HG03457 (cell line): ENCODE data around the gene NOL4L.

Source experiments
- ATAC-seq: cut with Tn5 transposase; IDR thresholded peaks from one replicate; pipeline ENCODE4 v1.9.1; 2021; ENCODE audit warnings: moderate number of reproducible peaks; ENCODE audit not compliant: unreplicated experiment

NOL4L gene

DNA sequence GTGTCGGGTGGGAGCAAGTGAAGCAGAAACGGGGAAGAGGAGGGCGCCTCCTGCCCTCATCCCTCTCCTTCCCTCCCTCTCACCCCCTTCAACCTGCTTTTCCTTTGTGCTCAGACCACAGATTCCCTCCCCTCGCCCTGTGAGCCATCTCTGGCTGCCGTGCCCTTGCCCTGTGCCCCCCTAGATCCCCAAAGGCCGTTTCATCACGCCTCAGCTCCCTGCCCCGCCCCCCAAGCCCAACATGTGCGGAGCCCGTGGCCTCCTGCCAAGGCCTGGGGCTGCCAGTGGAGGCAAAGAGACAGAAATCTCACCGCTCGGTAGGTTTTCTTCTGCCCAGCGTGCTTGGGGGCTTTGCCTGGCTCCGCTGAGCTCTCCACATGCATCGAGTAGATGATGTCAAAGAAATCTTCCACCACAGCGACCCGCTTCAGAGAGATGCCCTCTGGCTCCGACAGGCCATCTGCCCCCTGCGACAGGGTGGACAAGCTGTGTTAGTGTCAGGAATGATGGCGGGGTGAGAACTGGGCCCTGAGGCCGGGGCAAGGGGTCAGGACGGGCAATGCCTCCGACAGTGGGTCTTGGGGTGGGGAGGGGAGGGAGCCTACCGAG is 57.6 kb downstream of the NOL4L start:
- no peak for ATAC-seq

DNA sequence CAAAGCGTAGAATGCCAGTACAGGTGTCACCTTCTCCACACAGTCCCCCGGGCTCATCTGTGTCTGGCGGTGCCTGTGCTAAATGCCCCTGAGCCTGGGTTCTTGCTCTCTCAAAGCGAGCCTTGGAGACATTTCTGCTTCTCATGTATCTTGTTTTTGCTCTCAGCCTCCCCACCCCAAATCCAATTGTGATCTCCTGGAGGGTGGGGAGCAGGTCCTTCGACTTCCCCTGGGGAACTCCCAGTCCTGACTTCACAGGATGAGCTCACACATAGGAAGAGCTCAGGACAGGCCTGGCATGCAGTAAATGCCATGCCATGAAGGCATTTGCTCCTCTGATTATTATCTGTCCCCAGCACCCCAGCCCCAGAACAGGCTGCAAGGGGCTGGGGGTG is 58.1 kb downstream of the NOL4L start:
- no peak for ATAC-seq

DNA sequence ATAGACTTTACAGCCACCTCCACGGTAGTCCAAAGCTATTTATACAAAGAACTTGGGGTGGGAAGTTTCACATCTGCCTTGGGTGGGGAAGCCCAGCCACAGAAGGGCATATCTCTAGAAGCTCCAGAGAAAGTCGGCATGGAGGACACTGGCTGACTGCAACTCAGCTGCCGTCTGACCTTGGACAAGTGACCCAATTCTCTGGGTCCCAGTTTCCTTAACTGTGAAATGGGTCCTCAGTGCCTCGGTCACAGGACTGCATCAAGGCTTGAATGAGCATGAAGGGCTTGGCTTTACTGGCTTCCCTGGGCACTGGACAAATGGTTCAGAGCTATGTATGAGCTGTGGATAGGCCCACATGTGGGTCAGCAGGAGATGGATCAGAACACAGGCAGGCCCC is 58.6 kb downstream of the NOL4L start:
- ATAC-seq: no peak

DNA sequence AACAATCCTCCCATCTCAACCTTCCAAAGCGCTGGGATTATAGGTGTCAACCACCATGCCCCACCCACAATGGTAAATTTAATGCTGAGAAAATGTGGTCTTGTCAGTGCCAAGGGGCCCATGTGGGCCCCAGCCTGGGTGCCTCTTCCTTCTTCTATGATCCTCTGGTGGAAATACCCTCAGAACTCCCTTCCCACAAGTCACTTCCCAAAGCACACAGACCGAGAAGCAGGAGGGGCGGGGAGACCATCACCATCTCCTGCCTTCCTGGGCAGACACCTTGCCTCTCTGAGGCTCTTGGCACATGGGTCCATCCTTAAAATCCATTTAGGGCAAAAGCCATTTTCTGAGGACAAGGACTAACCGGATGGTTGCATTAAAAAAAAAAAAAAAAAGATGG is 59.0 kb downstream of the NOL4L start:
- no peak for ATAC-seq

DNA sequence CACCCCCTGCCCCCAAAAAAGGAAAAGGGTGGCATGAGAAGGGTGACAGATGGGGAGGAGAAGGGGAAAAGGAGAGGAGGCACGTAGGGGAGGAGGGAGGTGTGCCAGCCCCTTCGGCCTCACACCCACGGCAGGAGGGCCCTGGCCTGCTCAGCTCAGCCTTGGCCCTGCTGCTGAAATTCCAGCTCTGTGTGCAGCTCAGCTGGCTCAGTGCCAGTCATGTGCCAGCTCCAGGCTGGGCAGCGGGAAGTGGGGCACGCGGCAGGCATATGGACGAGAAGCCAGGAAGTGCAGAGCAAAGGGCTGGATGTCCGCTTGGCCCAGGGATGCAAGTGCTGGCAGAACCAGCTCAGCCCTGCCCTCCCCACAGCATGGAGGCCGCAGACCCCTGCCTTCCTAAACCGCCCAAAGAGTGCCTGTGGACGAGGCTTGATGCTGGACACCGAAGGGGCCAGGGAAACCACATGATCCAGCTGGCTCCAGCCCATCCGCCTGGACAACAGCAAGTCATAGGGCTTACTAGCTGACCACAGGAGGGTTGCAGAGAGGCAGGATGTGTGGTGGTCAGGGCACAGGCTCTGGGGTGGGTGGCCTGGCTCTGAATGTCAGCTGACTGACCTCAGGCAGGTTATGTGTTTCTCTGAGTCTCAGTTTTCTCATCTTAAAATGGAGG is 60.2 kb downstream of the NOL4L start:
- ATAC-seq: no peak

DNA sequence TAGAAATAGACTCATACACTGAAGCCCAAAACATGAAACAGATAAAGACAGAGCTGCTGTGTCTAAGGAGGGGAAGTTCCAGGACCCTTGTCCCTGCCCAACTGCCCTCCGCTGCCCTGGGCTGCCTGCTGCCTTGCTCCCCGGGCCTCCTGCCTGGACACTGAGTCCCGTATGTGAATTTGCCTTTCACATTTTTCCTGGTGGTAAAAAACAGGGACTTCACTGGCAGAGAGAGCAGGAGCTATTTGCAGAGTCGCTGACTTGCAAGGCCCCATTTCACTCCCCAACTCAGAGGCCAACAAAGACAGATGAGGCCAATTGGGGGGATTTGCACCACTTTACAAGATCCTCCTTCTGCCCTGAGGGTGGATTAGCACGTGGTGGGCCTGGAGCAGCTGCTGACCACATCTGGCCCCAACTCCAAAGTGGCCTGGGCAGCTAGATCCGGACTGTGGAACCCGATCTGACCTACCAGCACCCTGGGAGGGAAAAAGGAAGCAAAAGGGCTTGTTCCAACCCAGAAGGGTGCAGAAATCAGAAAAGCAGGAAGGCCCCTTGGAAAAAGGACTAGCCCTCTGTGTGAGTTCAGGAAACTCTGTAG is 61.4 kb downstream of the NOL4L start:
- ATAC-seq: no peak

DNA sequence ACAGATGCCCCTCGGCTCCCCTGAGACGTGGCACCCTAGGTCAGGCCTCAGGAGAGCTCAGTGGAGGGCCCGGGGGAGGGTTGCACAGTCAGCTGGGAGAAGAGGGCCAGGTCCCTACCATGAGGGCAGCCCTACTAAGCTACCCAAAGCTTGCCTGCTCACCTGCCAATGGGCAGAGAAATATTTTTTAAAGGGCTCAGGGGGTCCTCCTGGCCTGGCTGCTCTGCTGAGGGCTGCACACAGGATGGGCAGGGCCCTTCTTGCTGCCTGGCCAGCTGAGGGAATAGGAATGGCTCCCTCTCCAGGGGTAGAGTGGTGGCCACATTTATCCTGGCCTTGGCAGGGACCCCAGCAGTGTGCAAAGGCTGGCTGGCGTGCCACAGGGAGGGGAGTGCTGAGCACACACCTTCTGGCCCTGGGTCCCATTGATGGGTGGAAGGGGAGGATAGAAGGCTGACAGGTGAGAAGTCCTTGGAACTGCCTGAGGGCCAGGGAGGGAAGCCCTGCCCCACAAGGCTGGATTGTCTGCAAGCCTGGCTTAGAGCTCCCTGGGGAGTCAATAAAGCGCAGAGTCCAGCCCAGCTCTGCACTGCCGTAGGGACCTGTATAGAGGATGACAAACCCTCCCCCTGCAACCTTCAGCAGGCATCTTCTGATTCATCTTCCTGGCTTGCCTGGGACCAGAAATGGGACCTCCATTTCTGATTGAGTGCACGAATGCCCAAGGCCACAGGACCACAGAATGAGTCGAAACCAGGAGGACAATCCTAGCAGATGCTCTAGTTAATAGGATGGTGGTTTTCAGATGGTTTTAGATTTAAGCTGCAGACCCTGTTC is 62.1 kb downstream of the NOL4L start:
- ATAC-seq: no peak

DNA sequence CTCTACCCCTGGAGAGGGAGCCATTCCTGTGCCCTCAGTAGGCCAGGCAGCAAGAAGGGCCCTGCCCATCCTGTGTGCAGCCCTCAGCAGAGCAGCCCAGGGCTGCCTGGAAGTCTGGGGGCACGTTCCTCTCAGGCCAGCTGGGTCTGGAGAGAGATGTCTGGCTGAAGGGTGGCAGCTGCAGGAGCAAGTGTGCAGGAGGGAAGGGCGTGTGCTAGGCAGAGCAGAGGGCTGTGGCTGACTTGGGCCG is 62.7 kb downstream of the NOL4L start:
- ATAC-seq: no peak

DNA sequence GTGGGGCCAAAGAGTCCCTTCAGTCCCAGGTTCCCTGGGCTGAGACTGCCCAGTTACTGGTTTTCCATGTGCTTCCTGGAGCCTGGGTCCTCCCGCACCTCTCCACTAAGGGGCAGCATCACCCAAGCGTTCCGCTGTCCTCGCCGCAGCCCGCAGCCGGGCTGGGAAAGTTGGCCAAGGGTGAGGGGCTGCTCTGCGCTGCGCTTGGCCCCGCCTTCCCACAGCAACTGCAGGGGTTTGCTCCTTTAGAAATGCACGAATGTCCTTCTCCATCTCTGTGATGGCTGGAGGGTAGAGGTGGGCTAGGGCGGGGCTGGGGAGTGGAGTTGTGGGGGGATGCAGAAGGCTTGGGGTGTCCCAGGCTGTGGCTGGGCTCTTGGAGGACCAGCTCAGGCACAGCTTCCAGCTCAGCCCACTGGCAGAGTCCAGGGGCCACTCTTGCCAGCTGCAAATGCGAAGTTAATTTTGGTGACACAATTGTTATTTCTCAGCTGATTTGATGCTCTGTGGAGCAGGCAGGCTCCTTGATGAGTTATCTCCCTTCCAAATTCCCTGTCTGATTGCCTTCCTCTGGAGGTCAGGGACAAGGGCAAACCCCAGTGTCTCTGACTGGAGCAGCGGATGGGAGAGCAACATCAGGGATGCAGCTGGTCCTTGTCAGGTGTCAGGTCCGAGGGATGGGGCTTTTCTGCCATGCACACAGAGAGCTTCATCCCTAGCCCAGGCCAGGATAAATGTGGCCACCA is 63.2 kb downstream of the NOL4L start:
- no peak for ATAC-seq

DNA sequence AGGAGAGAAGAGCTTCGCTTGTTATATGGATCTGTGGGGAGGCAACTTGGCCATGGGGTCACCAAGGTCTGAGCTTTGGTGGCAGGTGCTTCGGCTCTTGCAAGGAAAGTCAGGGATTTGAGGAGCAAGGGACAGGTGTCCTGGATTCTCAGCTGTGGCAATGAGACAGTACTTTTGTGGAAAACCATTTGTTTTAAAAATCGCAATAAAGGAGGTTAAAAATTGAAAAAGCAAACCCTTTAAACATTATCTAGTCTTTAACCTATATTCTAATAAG is 64.3 kb downstream of the NOL4L start:
- ATAC-seq: no peak

DNA sequence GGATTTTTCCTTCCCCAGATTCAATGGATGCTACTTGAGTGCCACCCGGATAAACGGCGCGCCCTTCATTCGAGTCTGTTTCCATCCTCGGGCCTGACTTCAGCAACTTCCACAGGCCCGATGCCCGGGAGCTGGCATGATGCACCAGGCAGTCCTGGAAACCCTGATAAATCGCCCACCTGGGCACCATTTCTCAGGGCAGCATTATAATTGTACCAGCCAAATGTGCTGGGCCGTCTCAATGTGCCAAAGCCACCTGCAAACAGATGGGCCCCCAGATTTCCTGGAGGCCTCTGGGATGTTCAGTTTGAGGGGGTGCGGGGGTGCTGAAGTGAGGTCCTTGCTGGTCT is 65.8 kb downstream of the NOL4L start:
- ATAC-seq: no peak

DNA sequence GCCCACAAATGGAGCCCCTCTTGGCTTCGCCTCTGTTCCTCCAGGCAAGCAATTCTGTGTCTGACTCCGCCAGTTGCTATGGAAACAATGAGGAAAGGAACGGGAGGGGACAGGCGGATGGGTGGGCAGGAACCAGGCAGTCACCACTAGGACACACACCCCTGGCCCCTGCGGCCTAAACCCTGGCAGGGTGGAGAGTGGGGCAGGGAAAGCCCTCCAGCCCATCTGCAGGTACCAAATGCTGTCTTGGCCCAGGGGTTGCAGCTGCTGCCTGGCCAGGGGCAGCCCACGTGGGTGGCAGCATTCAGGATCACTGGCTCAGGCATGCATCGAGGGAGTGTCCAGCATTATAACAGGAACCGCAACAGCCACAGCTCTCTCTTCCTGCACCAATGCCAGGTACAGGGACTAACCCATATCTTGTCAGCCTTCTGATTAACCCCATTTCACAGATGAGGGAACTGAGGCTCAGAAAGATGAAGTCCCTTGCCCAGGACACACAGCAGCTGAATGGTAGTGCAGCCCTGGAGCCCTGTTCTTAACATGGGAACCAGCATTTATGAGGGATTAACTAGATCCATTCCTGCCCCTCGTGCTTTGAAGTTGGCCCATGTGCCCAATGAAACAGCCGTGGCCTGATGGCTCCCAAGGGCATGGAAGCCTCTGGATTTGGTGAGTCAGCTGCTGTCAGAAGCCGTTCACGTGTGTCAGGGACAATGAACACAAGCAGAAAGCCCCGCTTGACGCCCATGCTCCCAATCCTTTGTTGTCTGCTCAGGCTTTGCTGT is 66.3 kb downstream of the NOL4L start:
- no peak for ATAC-seq

DNA sequence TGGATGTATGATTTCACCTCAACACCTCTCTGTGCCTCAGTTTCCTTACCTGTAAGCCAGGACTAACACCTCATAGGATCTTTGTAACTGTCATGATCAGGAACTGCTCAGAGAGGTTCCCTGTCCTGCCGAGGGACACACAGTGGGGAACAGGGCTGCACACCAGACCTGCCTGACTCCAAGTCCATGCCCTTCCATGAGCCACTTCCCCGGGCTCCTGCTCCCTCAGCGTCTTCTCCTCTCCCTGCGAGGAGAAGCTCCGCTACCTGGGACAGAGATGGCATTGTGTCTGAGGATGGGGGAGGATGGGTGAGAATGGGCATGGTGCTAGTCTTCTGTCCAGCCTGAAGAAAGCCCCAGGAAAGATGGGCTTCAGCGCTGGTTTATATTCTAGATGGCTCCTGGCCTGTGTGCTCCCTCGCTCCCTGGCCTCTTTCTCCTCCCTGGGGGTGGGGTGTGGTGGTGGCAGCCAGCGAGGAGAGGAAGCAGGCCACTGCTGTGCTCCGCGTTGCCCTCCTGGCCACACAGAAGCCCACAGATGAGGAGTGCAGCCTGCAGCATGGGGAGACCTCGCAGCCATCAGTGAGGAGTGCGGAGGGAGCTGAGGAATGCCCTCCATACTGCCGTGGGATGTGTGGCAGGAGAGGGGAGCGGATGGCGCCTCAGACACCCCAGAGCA is 67.1 kb downstream of the NOL4L start:
- ATAC-seq: no peak

DNA sequence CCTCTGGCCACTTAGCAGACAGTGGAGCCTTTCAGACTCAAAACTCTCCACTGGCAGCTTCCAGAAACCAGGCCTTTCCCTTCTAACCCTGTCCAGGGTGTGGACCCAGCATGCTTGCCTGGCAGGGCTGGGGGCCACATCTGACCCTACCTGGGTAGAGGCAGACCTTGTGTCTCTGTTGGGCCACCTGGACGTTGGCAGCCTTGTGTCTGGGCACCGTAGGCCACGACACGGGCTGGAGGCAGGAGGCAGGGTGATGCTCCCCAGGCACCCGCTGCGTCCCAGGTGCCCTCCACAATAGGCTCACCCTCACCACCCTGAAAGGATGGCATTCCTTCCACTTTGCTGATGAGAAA is 67.6 kb downstream of the NOL4L start:
- ATAC-seq: no peak

DNA sequence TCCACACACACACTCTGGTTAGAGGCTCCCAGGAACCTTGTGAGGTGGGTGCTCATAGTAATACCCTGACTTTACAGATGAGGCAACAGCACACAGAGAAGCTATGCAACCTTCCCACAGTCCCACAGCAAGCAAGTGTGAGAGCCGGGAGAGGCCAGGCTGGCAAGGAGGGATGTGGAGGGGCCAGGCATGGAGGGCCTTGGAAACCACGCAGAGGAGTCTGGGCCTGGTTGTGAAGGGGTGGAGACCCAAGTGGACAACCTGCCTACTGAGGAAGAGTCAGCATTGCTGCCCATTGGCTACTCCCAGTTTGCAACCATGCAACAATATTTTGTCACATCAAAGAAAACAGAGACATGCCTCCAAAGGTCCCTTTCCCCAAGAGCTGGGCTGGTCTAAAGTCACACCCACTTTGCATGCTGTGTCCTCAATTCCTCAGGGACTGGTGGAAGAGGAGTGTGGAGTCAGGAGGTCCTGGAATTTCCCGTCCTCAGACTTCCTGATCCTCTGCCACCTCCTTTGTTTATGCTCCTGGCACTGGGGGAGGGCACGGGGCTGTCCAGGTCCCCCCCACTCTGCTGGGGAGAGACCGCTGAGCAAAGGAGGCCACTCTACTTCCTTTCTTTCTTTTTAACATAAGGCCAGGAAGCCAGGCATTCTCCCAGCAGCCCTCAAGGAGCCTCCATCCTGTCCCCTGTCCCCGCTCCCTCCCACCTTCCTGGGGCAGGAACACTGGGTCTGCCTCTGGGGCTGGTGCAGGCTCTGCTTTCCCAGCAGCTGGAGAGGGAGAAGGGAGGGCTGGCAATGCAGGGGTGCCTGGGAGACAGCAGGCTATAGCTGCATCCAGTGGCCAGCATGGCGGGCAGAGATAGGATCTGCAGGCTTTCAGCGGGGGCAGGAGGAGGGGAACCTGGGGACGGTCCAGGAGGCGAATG is 68.3 kb downstream of the NOL4L start:
- no peak for ATAC-seq

DNA sequence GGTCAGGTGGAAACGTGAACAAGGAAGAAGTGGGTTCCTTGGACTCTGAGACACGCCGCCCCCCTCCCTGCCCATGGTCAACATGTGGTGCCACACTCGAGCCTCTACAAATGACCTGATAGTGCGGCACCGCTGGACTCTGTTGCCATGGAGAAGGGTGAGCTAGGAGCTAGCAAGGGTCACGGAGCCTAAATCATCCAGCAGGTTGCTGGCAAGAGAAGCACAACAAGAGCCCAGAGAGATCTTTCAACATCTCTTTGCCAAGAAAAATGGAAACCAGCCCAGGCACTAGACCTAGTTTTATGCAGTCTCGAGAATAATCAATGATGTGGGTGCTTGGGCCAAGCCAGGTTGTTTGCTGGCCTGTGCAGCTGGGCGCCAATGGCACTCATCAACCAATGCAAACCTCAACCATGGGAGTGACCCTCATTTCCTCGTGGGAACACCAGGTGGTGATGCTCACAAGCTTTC is 69.5 kb downstream of the NOL4L start:
- no peak for ATAC-seq

DNA sequence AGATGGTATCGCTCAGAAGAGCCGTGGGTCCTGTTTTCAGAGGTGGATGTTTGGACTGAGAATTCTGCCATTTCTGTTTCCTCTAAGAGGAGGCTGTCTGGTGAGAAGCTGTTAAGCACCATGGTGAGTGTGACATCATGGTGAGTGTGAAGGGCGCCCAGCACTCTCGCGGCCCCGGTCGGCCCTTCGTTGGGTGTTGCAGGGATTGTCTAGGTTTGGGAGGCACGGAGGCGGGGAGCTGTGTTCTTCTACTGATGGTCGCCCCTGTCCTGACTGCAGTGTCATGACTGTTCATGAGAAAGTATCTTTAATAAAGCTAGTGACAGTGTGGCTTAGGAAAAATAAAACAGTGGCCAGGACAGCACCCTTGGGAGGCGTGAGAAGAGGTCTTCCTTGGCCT is 70.4 kb downstream of the NOL4L start:
- no peak for ATAC-seq

DNA sequence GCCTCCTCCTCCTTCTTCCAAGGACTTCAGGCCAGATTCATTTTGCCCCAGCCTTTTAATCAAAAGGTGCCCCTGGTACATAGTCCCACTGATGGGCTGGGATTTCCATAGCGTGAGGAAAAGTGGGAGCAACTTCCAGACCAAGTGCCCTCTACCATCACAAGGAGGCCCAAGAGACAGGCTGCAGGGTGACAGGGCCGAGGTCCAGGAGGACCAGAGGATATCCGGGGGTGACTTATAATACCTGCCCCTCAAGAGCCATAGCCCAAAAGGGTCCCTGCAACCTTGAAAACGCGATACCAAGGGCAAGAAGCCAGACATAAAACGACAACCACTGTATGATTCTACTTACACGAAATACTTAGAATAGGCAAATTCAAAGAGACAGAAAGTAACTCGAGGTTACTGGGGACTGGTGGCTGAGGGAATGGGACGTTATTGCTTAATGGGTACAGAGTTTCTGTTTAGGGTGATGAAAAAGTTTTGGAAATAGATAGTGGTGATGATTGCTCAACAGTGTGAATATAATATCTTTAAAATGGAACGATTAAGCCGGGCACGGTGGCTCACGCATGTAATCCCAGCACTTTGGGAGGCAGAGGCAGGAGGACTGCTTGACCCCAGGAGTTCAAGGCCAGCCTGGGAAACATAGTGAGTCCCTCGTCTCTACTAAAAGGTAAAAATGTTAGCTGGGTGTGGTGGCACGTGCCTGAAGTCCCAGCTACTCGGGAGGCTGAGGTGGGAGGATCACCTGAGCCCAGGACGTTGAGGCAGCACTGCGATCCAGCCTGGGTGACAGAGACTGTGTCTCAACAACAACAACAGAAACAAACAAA is 71.9 kb downstream of the NOL4L start:
- no peak for ATAC-seq

DNA sequence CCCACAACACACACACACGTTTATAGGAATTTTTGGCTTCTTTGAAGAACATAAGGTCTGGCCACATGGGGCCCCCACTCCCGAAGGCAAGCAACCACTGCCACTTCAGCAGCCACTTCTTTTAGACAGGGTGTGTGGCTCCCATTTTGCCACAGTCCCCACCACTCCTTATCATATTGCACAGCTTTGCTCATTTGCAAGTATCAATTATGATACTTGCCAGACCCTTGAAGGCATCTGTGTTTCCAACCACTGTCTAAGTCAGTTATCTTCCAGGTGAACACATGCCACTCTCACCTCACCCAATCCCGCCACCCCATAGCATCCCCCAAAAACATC is 73.1 kb downstream of the NOL4L start:
- no peak for ATAC-seq
